H1 (cell line): ENCODE results near the gene TMEM178B. TPM values are rescaled to one million over a fixed set of nuclear protein-coding genes. Genes with fewer than 3 reads are reported as not detected.

ENCODE experiments used
- CTCF ChIA-PET: fragments of 300-600 bp; sonication (Branson Sonifier 250); formaldehyde crosslinking; loops from one replicate; lab custom pipeline; 2021; ENCODE audit not compliant: partially characterized antibody; lab: Charles Lee
- POLR2A ChIA-PET: fragments of 300-600 bp; sonication (Branson Sonifier 250); formaldehyde crosslinking; loops from one replicate; lab custom pipeline; 2021; ENCODE audit warnings: inconsistent platforms; ENCODE audit not compliant: partially characterized antibody; lab: Charles Lee
- DNase-seq, 2 experiments: peaks; one replicate each; pipeline versions ENCODE4 v3.0.0 to v3.0.0-alpha.2; 2010 to 2022; ENCODE audit warnings: low spot score in 2 of 2, low read depth in 1 of 2, mixed read lengths in 1 of 2
- FAIRE-seq: peaks from 2 replicates; lab custom pipeline; 2011; peaks lifted over from hg19 to GRCh38; lab: Jason Lieb, UNC
- H2AFZ ChIP-seq: 2 replicates; pipeline ENCODE4 v1.8.1; 2012; ENCODE audit warnings: low read length, inconsistent platforms
- H2AK5ac ChIP-seq: 2 replicates; pipeline ENCODE4 v1.6.1; 2013; ENCODE audit warnings: low read depth, low read length
- H2BK120ac ChIP-seq: replicated peaks from 2 replicates; pipeline ENCODE3; 2013; ENCODE audit warnings: low read depth, low read length, inconsistent platforms
- H2BK12ac ChIP-seq: 2 replicates; pipeline ENCODE4 v1.6.1; 2013; ENCODE audit warnings: low read depth, low read length
- H2BK15ac ChIP-seq: 2 replicates; pipeline ENCODE4 v1.6.1; 2013; ENCODE audit warnings: low read length
- H2BK20ac ChIP-seq: 2 replicates; pipeline ENCODE4 v1.6.1; 2013; ENCODE audit warnings: low read length
- H2BK5ac ChIP-seq: 2 replicates; pipeline ENCODE4 v1.6.1; 2013; ENCODE audit warnings: low read depth, low read length
- H3K14ac ChIP-seq: 2 replicates; pipeline ENCODE4 v1.6.1; 2013; ENCODE audit warnings: inconsistent platforms; ENCODE audit not compliant: insufficient read length
- H3K18ac ChIP-seq: 2 replicates; pipeline ENCODE4 v1.6.1; 2013; ENCODE audit warnings: low read length; ENCODE audit errors: extremely low read depth
- H3K23ac ChIP-seq: 2 replicates; pipeline ENCODE4 v1.6.1; 2013; ENCODE audit warnings: inconsistent platforms; ENCODE audit not compliant: insufficient read length
- H3K23me2 ChIP-seq: 2 replicates; pipeline ENCODE4 v1.6.1; 2013; ENCODE audit warnings: low read depth, low read length
- H3K27ac ChIP-seq: 2 replicates; pipeline ENCODE4 v1.6.1; 2011; ENCODE audit warnings: low read depth, low read length, inconsistent platforms
- H3K27me3 ChIP-seq, 4 experiments: replicated peaks in 1 of 4; 1 replicate in 1 of 4; 2 replicates in 3 of 4; pipeline versions ENCODE4 v1.6.1 to v1.8.1; 2011 to 2013; ENCODE audit warnings: low read length in 3 of 4, mild to moderate bottlenecking in 3 of 4, inconsistent platforms in 2 of 4, mixed read lengths in 2 of 4, moderate library complexity in 1 of 4; ENCODE audit not compliant: control insufficient read depth in 3 of 4, insufficient read depth in 3 of 4; ENCODE audit errors: extremely low read depth in 1 of 4
- H3K36me3 ChIP-seq, 4 experiments: 2 replicates each; pipeline versions ENCODE4 v1.6.1 to v1.8.1; 2011 to 2013; ENCODE audit warnings: mild to moderate bottlenecking in 4 of 4, low read length in 3 of 4, moderate library complexity in 2 of 4, control low read depth in 1 of 4, inconsistent platforms in 1 of 4; ENCODE audit not compliant: insufficient read depth in 4 of 4, control insufficient read depth in 2 of 4
- H3K4ac ChIP-seq: replicated peaks from 2 replicates; pipeline ENCODE3; 2013; ENCODE audit warnings: low read length, low read depth, mixed read lengths, inconsistent platforms; ENCODE audit not compliant: insufficient read length
- H3K4me1 ChIP-seq, 4 experiments: replicated peaks in 1 of 4; 1 replicate in 1 of 4; 2 replicates in 3 of 4; pipeline versions ENCODE4 v1.6.1 to v1.8.1; 2011 to 2013; ENCODE audit warnings: low read length in 3 of 4, inconsistent platforms in 2 of 4, mixed read lengths in 1 of 4; ENCODE audit not compliant: insufficient read depth in 4 of 4, control insufficient read depth in 3 of 4
- H3K4me2 ChIP-seq, 2 experiments: 2 replicates each; pipeline versions ENCODE4 v1.6.1 to v1.8.1; 2011 to 2013; ENCODE audit warnings: low read depth in 2 of 2, low read length in 2 of 2, control low read depth in 1 of 2, inconsistent platforms in 1 of 2, mild to moderate bottlenecking in 1 of 2; ENCODE audit not compliant: insufficient read depth in 1 of 2
- H3K4me3 ChIP-seq, 4 experiments: fragments of 200-600, 300-600 bp in 1 of 4; sonication (generic), shearing (Covaris generic), sonication (Bioruptor Twin) in 1 of 4; 2 replicates each; pipeline versions ENCODE4 v1.5.1 to v1.8.1; 2011 to 2016; ENCODE audit warnings: low read length in 4 of 4, low read depth in 3 of 4, control low read depth in 2 of 4, inconsistent platforms in 2 of 4, mild to moderate bottlenecking in 2 of 4, mixed read lengths in 1 of 4, moderate library complexity in 1 of 4; ENCODE audit not compliant: insufficient read depth in 2 of 4; ENCODE audit errors: extremely low read depth in 1 of 4
- H3K56ac ChIP-seq: replicated peaks from 2 replicates; pipeline ENCODE3; 2013; ENCODE audit warnings: low read depth, mild to moderate bottlenecking, mixed read lengths, low read length, inconsistent platforms; ENCODE audit not compliant: insufficient read length
- H3K79me1 ChIP-seq: 2 replicates; pipeline ENCODE4 v1.6.1; 2013; ENCODE audit warnings: low read depth, low read length, control low read depth
- H3K79me2 ChIP-seq, 2 experiments: 2 replicates each; pipeline versions ENCODE4 v1.6.1 to v1.8.1; 2012 to 2013; ENCODE audit warnings: low read length in 2 of 2, mild to moderate bottlenecking in 2 of 2, inconsistent platforms in 1 of 2; ENCODE audit not compliant: insufficient read depth in 2 of 2, control insufficient read depth in 1 of 2
- H3K9ac ChIP-seq, 4 experiments: replicated peaks in 1 of 4; 1 replicate in 1 of 4; 2 replicates in 3 of 4; pipeline versions ENCODE4 v1.6.1 to v1.8.1; 2011 to 2013; ENCODE audit warnings: low read depth in 3 of 4, low read length in 3 of 4, control low read depth in 2 of 4, mild to moderate bottlenecking in 2 of 4, moderate library complexity in 2 of 4, inconsistent platforms in 1 of 4; ENCODE audit errors: extremely low read depth in 1 of 4
- H3K9me3 ChIP-seq, 2 experiments: 2 replicates each; pipeline versions ENCODE4 v1.6.1 to v1.8.1; 2012 to 2013; ENCODE audit warnings: mild to moderate bottlenecking in 2 of 2, moderate library complexity in 2 of 2, control low read depth in 1 of 2, inconsistent platforms in 1 of 2, low read depth in 1 of 2, low read length in 1 of 2, mixed read lengths in 1 of 2; ENCODE audit not compliant: insufficient read depth in 2 of 2
- H4K20me1 ChIP-seq, 2 experiments: replicated peaks in 1 of 2; 2 replicates each; pipeline versions ENCODE3 to v1.8.1; 2011 to 2013; ENCODE audit warnings: inconsistent platforms in 2 of 2, low read length in 2 of 2, mild to moderate bottlenecking in 1 of 2; ENCODE audit not compliant: insufficient read depth in 2 of 2, control insufficient read depth in 1 of 2
- H4K5ac ChIP-seq: 2 replicates; pipeline ENCODE4 v1.6.1; 2013; ENCODE audit warnings: low read length, low read depth, mixed read lengths, inconsistent platforms; ENCODE audit not compliant: insufficient read length
- H4K8ac ChIP-seq: 2 replicates; pipeline ENCODE4 v1.8.0; 2013; ENCODE audit warnings: mild to moderate bottlenecking, moderate library complexity, low read length, inconsistent platforms; ENCODE audit not compliant: insufficient read depth; ENCODE audit errors: extremely low read depth
- H4K91ac ChIP-seq: replicated peaks from 2 replicates; pipeline ENCODE3; 2013; ENCODE audit warnings: low read length, mixed read lengths, inconsistent platforms; ENCODE audit not compliant: insufficient read length
- BACH1 ChIP-seq: IDR thresholded peaks from 2 replicates; pipeline ENCODE4 v1.6.1; 2012; ENCODE audit warnings: low read length, improper control_type of control experiment
- GABPA ChIP-seq: IDR thresholded peaks from 2 replicates; pipeline ENCODE4 v1.6.1; 2011; ENCODE audit warnings: mild to moderate bottlenecking, low read length, moderate library complexity, borderline replicate concordance; ENCODE audit not compliant: insufficient read depth
- HDAC2 ChIP-seq, 2 experiments: fragments of 300-600 bp in 1 of 2; sonication (generic) in 1 of 2; IDR thresholded peaks; 2 replicates each; pipeline ENCODE4 v1.6.1; 2011 to 2012; ENCODE audit warnings: low read depth in 2 of 2, low read length in 2 of 2, mild to moderate bottlenecking in 2 of 2, moderate library complexity in 2 of 2, borderline replicate concordance in 1 of 2, inconsistent platforms in 1 of 2
- JUND ChIP-seq: IDR thresholded peaks from 2 replicates; pipeline ENCODE4 v1.6.1; 2011; ENCODE audit warnings: mild to moderate bottlenecking, improper control_type of control experiment, low read length
- KDM1A ChIP-seq: fragments of 200-600, 300-600 bp; sonication (generic); IDR thresholded peaks from 2 replicates; pipeline ENCODE4 v1.7.1; 2016; ENCODE audit warnings: mild to moderate bottlenecking, low read length, borderline replicate concordance
- PHF8 ChIP-seq: fragments of 200-600 bp; sonication (generic); conservative IDR thresholded peaks from 2 replicates; pipeline ENCODE4 v1.7.1; 2012; ENCODE audit warnings: low read depth, mild to moderate bottlenecking, inconsistent platforms, low read length, moderate library complexity
- POU5F1 ChIP-seq: IDR thresholded peaks from 2 replicates; pipeline ENCODE4 v1.6.1; 2011; ENCODE audit warnings: low read depth, mild to moderate bottlenecking, low read length, moderate library complexity
- RAD21 ChIP-seq, 2 experiments: IDR thresholded peaks in 1 of 2; conservative IDR thresholded peaks in 1 of 2; 2 replicates each; pipeline ENCODE4 v1.6.1; 2011; ENCODE audit warnings: low read depth in 2 of 2, low read length in 2 of 2, improper control_type of control experiment in 1 of 2, inconsistent platforms in 1 of 2, mild to moderate bottlenecking in 1 of 2, moderate library complexity in 1 of 2
- RNF2 ChIP-seq: fragments of 200-900, 300-1000 bp; sonication (generic); IDR thresholded peaks from 2 replicates; pipeline ENCODE4 v1.7.1; 2016; ENCODE audit warnings: borderline replicate concordance, low read depth, mild to moderate bottlenecking, antibody characterized with exemption, low read length; ENCODE audit not compliant: poor library complexity, severe bottlenecking; ENCODE audit errors: missing control alignments
- SIRT6 ChIP-seq: IDR thresholded peaks from one replicate; pipeline ENCODE4 v1.7.1; 2012; ENCODE audit warnings: low read length, inconsistent platforms
- WGBS, 2 experiments: shearing (Covaris generic) in 1 of 2; methylation state at CpG; one replicate each; pipeline versions ENCODE4 v1.1.6 to v1.1.7; 2013 to 2015; ENCODE audit warnings: low lambda C conversion rate in 2 of 2, mixed read lengths in 2 of 2, inconsistent platforms in 1 of 2, low coverage in 1 of 2, missing lambda C conversion rate in 1 of 2; ENCODE audit not compliant: insufficient replicate concordance in 2 of 2, insufficient coverage in 1 of 2, insufficient read length in 1 of 2; ENCODE audit errors: extremely low coverage in 1 of 2, missing lambda C conversion rate in 1 of 2; 5-methylcytosine and 5-hydroxymethylcytosine counted together
- polyA plus RNA-seq, 7 experiments: library from polyadenylated mRNA; depleted of rRNA in 3 of 7; stranded (reverse) in 5 of 7; unstranded in 2 of 7; fragments of >200 nt in 5 of 7; fragments of 200-250 nt in 2 of 7; gene quantifications; 1 replicate in 5 of 7; 2 replicates in 1 of 7; 4 replicates in 1 of 7; pipeline versions ENCODE4 v1.2.1 to v1.2.3, GENCODE V29; 2011 to 2013; ENCODE audit warnings: missing spikeins in 2 of 7, mixed read lengths in 2 of 7
- total RNA-seq: library from RNA; stranded (reverse); fragmentation: NEBNext Ultra II Directional; extraction: Animal tissue kit (Norgen Biotek cat#: 25700); gene quantifications from 2 replicates; pipeline ENCODE4 v1.2.1, GENCODE V29; 2021
- TF ChIP-seq, protein P1 (sequence below): IDR thresholded peaks from 2 replicates; pipeline ENCODE4 v1.6.1; 2012; ENCODE audit warnings: inconsistent platforms

Gene TMEM178B
- total and polyA plus RNA-seq, 2 of the 8 experiments (the other 6 are each of a cell fraction or from before 2014, with no cell fraction given): 5.3 to 18.1 TPM

DNA sequence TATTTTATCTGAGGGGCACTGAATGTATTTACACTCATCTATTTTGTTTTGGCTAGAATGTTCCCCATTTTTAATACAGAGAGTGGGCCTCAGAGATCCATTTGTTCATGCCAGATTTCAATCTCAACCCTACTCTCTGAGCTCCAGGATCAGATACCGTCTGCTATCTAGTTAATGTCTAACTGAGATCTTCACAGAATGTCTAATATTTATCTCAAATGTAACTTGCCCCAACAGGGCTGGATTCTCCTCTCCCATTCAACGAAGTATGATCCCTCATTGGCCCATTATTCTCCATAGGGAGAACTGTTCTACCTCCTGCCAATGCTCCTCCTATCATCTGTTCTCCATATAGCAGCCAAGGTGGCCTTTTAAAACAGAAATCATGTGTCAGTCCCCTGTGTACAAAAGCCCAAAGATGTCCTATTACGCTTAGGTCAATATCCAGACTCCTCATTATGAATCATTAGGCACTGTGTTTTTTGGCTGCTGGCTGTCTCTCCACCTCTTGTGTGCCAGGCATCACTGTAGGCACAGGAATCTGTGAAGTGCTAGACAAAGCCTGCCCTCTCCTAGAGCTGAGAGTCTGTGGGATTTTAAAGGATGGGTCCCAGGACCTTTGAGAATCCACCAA, 308.0 kb downstream of the TMEM178B start:
- FAIRE-seq: no peak
- Histone ChIP-seq H3K23me2 (no peaks in the 10 kb centered on the region), H3K14ac (no peak overlapping the region), H3K79me1 (no peaks in the 10 kb centered on the region), H4K91ac (no peak overlapping the region), H3K4me1 (no peaks in the 10 kb centered on the region), H3K56ac (no peak overlapping the region), H2BK15ac (no peak overlapping the region), H2BK5ac (no peak overlapping the region), H3K18ac (no peak overlapping the region), H3K23ac (no peak overlapping the region), H3K4ac (no peak overlapping the region), H2AFZ (no peak overlapping the region), H4K20me1 (no peaks in the 10 kb centered on the region), H3K36me3 (no peaks in the 10 kb centered on the region), H3K9me3 (no peaks in the 10 kb centered on the region), H3K79me2 (no peaks in the 10 kb centered on the region), H2BK20ac (no peak overlapping the region), H3K27ac (no peak overlapping the region), H3K27me3 (no peaks in the 10 kb centered on the region), H2BK12ac (no peak overlapping the region), H4K8ac (no peak overlapping the region), H3K4me2 (no peak overlapping the region), H2AK5ac (no peak overlapping the region), H3K9ac (no peak overlapping the region), H2BK120ac (no peak overlapping the region), H3K4me3 (no peak overlapping the region), H4K5ac (no peak overlapping the region)
- WGBS, 2 experiments: 91% methylated on average over 3 of the region's 3 CpGs; no CpG with 5 or more reads in 1 of the 2 experiments
- CTCF ChIA-PET: no interaction called here
- no peak for DNase-seq
- POLR2A ChIA-PET: no interaction called here
- TF ChIP-seq JUND (no peak), GABPA (no peak), SIRT6 (no peak), HDAC2 (IDR thresholded peaks at IDR 0.05; ENCODE audit: borderline replicate concordance in 1 of 2, low read depth in 2 of 2, low read length in 2 of 2) (no peak), PHF8 (no peak), KDM1A (no peak), BACH1 (no peak), POU5F1 (no peak), RAD21 (IDR thresholded peaks at IDR 0.05 in 1 of 2, conservative IDR thresholded peaks at IDR 0.05 in 1 of 2; ENCODE audit: low read depth in 2 of 2, low read length in 2 of 2) (no peak), RNF2 (no peak)
- TF ChIP-seq, protein P1, sequence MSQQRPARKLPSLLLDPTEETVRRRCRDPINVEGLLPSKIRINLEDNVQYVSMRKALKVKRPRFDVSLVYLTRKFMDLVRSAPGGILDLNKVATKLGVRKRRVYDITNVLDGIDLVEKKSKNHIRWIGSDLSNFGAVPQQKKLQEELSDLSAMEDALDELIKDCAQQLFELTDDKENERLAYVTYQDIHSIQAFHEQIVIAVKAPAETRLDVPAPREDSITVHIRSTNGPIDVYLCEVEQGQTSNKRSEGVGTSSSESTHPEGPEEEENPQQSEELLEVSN: no peak
